OCI-LY1 (cell line): ENCODE results near the gene CFL1.

Experiments used
- H2AFZ ChIP-seq: fragments of 200-600 bp; sonication (generic), shearing (Covaris generic); 2 replicates; pipeline ENCODE4 v1.6.0; 2014; ENCODE audit warnings: antibody characterized with exemption, mild to moderate bottlenecking, low read length
- H3F3A ChIP-seq: fragments of 200-600 bp; sonication (generic), shearing (Covaris generic); 2 replicates; pipeline ENCODE4 v1.6.0; 2014; ENCODE audit warnings: mild to moderate bottlenecking, antibody characterized with exemption, low read length, moderate library complexity; ENCODE audit not compliant: insufficient read depth
- H3K27ac ChIP-seq: fragments of 200-600 bp; sonication (generic); 2 replicates; pipeline ENCODE4 v1.5.1; 2014; ENCODE audit warnings: low read length, mixed run types, mild to moderate bottlenecking, low read depth; ENCODE audit not compliant: poor library complexity, severe bottlenecking
- H3K27me3 ChIP-seq: fragments of 200-600 bp; sonication (generic); 2 replicates; pipeline ENCODE4 v1.6.0; 2014; ENCODE audit warnings: antibody characterized with exemption, mild to moderate bottlenecking, low read length, moderate library complexity; ENCODE audit not compliant: insufficient read depth
- H3K36me3 ChIP-seq: fragments of 200-600 bp; sonication (generic); 2 replicates; pipeline ENCODE4 v1.6.1; 2014; ENCODE audit warnings: mild to moderate bottlenecking, antibody characterized with exemption, low read length, moderate library complexity, mixed read lengths; ENCODE audit not compliant: insufficient read depth
- H3K4me1 ChIP-seq: fragments of 200-600 bp; sonication (generic); 2 replicates; pipeline ENCODE4 v1.5.1; 2014; ENCODE audit warnings: mild to moderate bottlenecking, low read length, moderate library complexity; ENCODE audit not compliant: insufficient read depth, severe bottlenecking
- H3K4me2 ChIP-seq: fragments of 200-600 bp; sonication (generic), shearing (Covaris generic); 2 replicates; pipeline ENCODE4 v1.6.1; 2014; ENCODE audit warnings: low read length
- H3K4me3 ChIP-seq: fragments of 200-600 bp; sonication (generic); 2 replicates; pipeline ENCODE4 v1.5.1; 2014; ENCODE audit warnings: low read length, low read depth, mild to moderate bottlenecking, mixed read lengths; ENCODE audit not compliant: poor library complexity, severe bottlenecking
- H3K79me2 ChIP-seq: fragments of 200-600 bp; shearing (Covaris generic); 2 replicates; pipeline ENCODE4 v1.6.1; 2016; ENCODE audit warnings: mixed run types, low read length, mixed read lengths; ENCODE audit not compliant: insufficient read depth
- H3K9ac ChIP-seq: fragments of 200-600 bp; sonication (generic), shearing (Covaris generic); 2 replicates; pipeline ENCODE4 v1.6.1; 2014; ENCODE audit warnings: mild to moderate bottlenecking, low read length, mixed read lengths
- H3K9me2 ChIP-seq: fragments of 200-600 bp; sonication (generic), shearing (Covaris generic); 2 replicates; pipeline ENCODE4 v1.6.1; 2014; ENCODE audit warnings: low read depth, mild to moderate bottlenecking, low read length, mixed read lengths
- H3K9me3 ChIP-seq: fragments of 200-600 bp; shearing (Covaris generic); 2 replicates; pipeline ENCODE4 v1.6.1; 2014; ENCODE audit warnings: low read length, mixed read lengths
- H4K20me1 ChIP-seq: fragments of 200-600 bp; sonication (generic), shearing (Covaris generic); 2 replicates; pipeline ENCODE4 v1.6.0; 2016; ENCODE audit warnings: mild to moderate bottlenecking, low read length; ENCODE audit not compliant: insufficient read depth
- CTCF ChIP-seq: fragments of 200-600 bp; sonication (generic), shearing (Covaris generic); IDR thresholded peaks from 2 replicates; pipeline ENCODE4 v1.5.1; 2017; ENCODE audit warnings: mild to moderate bottlenecking, antibody characterized with exemption, low read length, moderate library complexity, mixed read lengths
- EZH2 ChIP-seq: fragments of 200-600 bp; sonication (generic), shearing (Covaris generic); IDR thresholded peaks from 2 replicates; pipeline ENCODE4 v1.8.0; 2017; ENCODE audit warnings: borderline replicate concordance, mixed run types, mild to moderate bottlenecking, antibody characterized with exemption, low read length, moderate library complexity, mixed read lengths

The CFL1 gene

GRCh38 chr11:65899356-65900124 is 41.6 kb upstream of the CFL1 start:
- Histone ChIP-seq H3K9ac (peak overlapping the region; percentile 21; the same call in 1 of the 2 replicates), H2AFZ (no peak overlapping the region), H3K79me2 (no peaks in the 10 kb centered on the region), H3K36me3 (no peaks in the 10 kb centered on the region), H3K4me3 (peak overlapping the region; percentile 57), H3K9me3 (no peaks in the 10 kb centered on the region), H3K27me3 (peaks cover 9% of the 10 kb centered on the region; the same call in 1 of the 2 replicates), H3K27ac (no peak overlapping the region), H3K9me2 (no peaks in the 10 kb centered on the region), H3K4me2 (peak overlapping the region; percentile 68), H3F3A (no peaks in the 10 kb centered on the region), H3K4me1 (peaks cover 19% of the 10 kb centered on the region), H4K20me1 (no peaks in the 10 kb centered on the region)
- no peak for TF ChIP-seq EZH2

- Histone ChIP-seq H3K9me3 (no peaks in the 10 kb centered on the region), H2AFZ (no peak overlapping the region), H3K9me2 (no peaks in the 10 kb centered on the region), H3K4me1 (peaks cover 25% of the 10 kb centered on the region), H4K20me1 (no peaks in the 10 kb centered on the region), H3K4me3 (peak overlapping the region; percentile 57), H3K9ac (0 out of 2 replicates have a peak overlapping the region, but pooled peaks have one; percentile 21), H3K36me3 (no peaks in the 10 kb centered on the region), H3F3A (no peaks in the 10 kb centered on the region), H3K4me2 (peak overlapping the region; percentile 68), H3K79me2 (no peaks in the 10 kb centered on the region), H3K27ac (no peak overlapping the region), H3K27me3 (peaks cover 9% of the 10 kb centered on the region; the same call in 1 of the 2 replicates)
- TF ChIP-seq CTCF (no peak), EZH2 (no peak)
Measured at GRCh38 chr11:65898656-65899355, 40.8 kb upstream of the CFL1 start.

- Histone ChIP-seq H3K36me3 (no peaks in the 10 kb centered on the region), H3K4me2 (no peak overlapping the region), H3K4me1 (peaks cover 42% of the 10 kb centered on the region), H3K9me3 (no peaks in the 10 kb centered on the region), H2AFZ (no peak overlapping the region), H3K27ac (no peak overlapping the region), H3K27me3 (peaks cover 9% of the 10 kb centered on the region; the same call in 1 of the 2 replicates), H4K20me1 (no peaks in the 10 kb centered on the region), H3K79me2 (no peaks in the 10 kb centered on the region), H3K4me3 (no peak overlapping the region), H3F3A (no peaks in the 10 kb centered on the region), H3K9ac (no peak overlapping the region), H3K9me2 (no peaks in the 10 kb centered on the region)
- TF ChIP-seq CTCF (no peak), EZH2 (no peak)
Measured at GRCh38 chr11:65897020-65897471, 39.1 kb upstream of the CFL1 start.
